ENCODE measurements around the gene NEDD8.

DNA sequence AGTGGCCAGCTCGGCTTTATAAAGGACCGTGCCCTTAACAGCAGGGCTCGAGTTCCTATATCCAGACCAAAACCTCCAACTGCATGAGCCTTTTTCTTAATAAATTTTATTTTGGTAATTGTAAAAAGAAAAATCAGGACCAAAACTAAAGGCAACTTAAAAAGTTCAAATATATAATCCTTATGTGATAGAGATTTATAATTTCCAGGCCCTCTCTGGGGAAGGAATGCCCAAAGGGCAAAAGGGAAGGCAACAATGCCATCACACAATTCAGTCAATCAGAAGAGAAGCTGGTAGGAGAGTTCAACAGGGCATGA is 43.1 kb downstream of the NEDD8 start:
- TF ChIP-seq, protein P1, sequence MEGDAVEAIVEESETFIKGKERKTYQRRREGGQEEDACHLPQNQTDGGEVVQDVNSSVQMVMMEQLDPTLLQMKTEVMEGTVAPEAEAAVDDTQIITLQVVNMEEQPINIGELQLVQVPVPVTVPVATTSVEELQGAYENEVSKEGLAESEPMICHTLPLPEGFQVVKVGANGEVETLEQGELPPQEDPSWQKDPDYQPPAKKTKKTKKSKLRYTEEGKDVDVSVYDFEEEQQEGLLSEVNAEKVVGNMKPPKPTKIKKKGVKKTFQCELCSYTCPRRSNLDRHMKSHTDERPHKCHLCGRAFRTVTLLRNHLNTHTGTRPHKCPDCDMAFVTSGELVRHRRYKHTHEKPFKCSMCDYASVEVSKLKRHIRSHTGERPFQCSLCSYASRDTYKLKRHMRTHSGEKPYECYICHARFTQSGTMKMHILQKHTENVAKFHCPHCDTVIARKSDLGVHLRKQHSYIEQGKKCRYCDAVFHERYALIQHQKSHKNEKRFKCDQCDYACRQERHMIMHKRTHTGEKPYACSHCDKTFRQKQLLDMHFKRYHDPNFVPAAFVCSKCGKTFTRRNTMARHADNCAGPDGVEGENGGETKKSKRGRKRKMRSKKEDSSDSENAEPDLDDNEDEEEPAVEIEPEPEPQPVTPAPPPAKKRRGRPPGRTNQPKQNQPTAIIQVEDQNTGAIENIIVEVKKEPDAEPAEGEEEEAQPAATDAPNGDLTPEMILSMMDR (IDR thresholded peaks at IDR 0.05) = no peak
- TF ChIP-seq POLR2A (IDR thresholded peaks at IDR 0.05) = no peak
